Measurements from ENCODE around the gene KPNB1. TPM values are rescaled to one million over a fixed set of nuclear protein-coding genes. Genes with fewer than 3 reads are reported as not detected.

KPNB1 gene
- total and polyA plus RNA-seq, 2 experiments from 2014 or later, result 59.5 to 423 TPM

- 92 to 96% methylated on average over 13 of the region's 13 CpGs for WGBS, 2 experiments (ENCODE audit: low coverage in 1 of 2, low lambda C conversion rate in 2 of 2, missing lambda C conversion rate in 2 of 2)
- no peak for DNase-seq
These were observed 51.0 kb downstream of the KPNB1 start for GRCh38 chr17:47700471-47701449.

GRCh38 chr17:47701608-47702007 is 51.9 kb downstream of the KPNB1 start:
- TF ChIP-seq EZH2 (IDR thresholded peaks at IDR 0.05; ENCODE audit: insufficient read depth, poor library complexity, severe bottlenecking) (no peak), EZH2phosphoT487 (IDR thresholded peaks at IDR 0.05; ENCODE audit: insufficient read depth, low read depth) (no peak)

More at GRCh38 chr17:47700471-47701449, 51.0 kb downstream of the KPNB1 start:
- H3K9me3 ChIP-seq (ENCODE audit: low read depth), result no peaks in the 10 kb centered on the region
- H4K20me1 ChIP-seq (ENCODE audit: insufficient read depth), result no peaks in the 10 kb centered on the region
- no peaks in the 10 kb centered on the region for H3K9me2 ChIP-seq (ENCODE audit: insufficient read depth)
- in situ Hi-C loops (cut with MboI), result no loop called here
- no peak overlapping the region for H3K9ac ChIP-seq
- H2AFZ ChIP-seq, result no peak overlapping the region
- no peak overlapping the region for H3K4me2 ChIP-seq (ENCODE audit: unreplicated experiment)
- H3K36me3 ChIP-seq (ENCODE audit: low read depth), result peaks cover 6% of the 10 kb centered on the region; the same call in 1 of the 2 replicates
- H3F3A ChIP-seq (ENCODE audit: insufficient read depth), result no peaks in the 10 kb centered on the region; the same call in 1 of the 2 replicates
- no peaks in the 10 kb centered on the region for H3K4me1 ChIP-seq (ENCODE audit: insufficient read depth)
- no peak overlapping the region for H3K4me3 ChIP-seq
- TF ChIP-seq EZH2 (IDR thresholded peaks at IDR 0.05; ENCODE audit: insufficient read depth, poor library complexity, severe bottlenecking) (no peak), EZH2phosphoT487 (IDR thresholded peaks at IDR 0.05; ENCODE audit: insufficient read depth, low read depth) (no peak)
- no peaks in the 10 kb centered on the region for H3K27me3 ChIP-seq (replicated peaks; ENCODE audit: insufficient read depth)
- no peak overlapping the region for H3K27ac ChIP-seq
- H3K79me2 ChIP-seq (ENCODE audit: insufficient read depth), result no peaks in the 10 kb centered on the region

GRCh38 chr17:47702391-47702995 is 52.8 kb downstream of the KPNB1 start:
- in situ Hi-C loops (cut with MboI), result no loop called here
- Histone ChIP-seq H3K27ac (no peak overlapping the region), H3K4me1 (ENCODE audit: insufficient read depth) (no peaks in the 10 kb centered on the region), H4K20me1 (ENCODE audit: insufficient read depth) (no peaks in the 10 kb centered on the region), H3K4me3 (no peak overlapping the region), H3F3A (ENCODE audit: insufficient read depth) (no peaks in the 10 kb centered on the region), H3K4me2 (ENCODE audit: unreplicated experiment) (no peak overlapping the region), H3K9me2 (ENCODE audit: insufficient read depth) (no peaks in the 10 kb centered on the region), H3K9ac (no peak overlapping the region), H3K27me3 (replicated peaks; ENCODE audit: insufficient read depth) (no peaks in the 10 kb centered on the region), H3K79me2 (ENCODE audit: insufficient read depth) (no peaks in the 10 kb centered on the region), H3K36me3 (ENCODE audit: low read depth) (peaks cover 6% of the 10 kb centered on the region; the same call in 1 of the 2 replicates), H3K9me3 (ENCODE audit: low read depth) (no peaks in the 10 kb centered on the region), H2AFZ (no peak overlapping the region)
- WGBS, 2 experiments (ENCODE audit: low coverage in 1 of 2, low lambda C conversion rate in 2 of 2, missing lambda C conversion rate in 2 of 2), result 85 to 92% methylated on average over 9 to 12 of the region's 12 CpGs
- TF ChIP-seq EZH2phosphoT487 (IDR thresholded peaks at IDR 0.05; ENCODE audit: insufficient read depth, low read depth) (no peak), EZH2 (IDR thresholded peaks at IDR 0.05; ENCODE audit: insufficient read depth, poor library complexity, severe bottlenecking) (no peak)
- no peak for DNase-seq

More at GRCh38 chr17:47701608-47702007, 51.9 kb downstream of the KPNB1 start:
- Histone ChIP-seq H3K9me3 (ENCODE audit: low read depth) (no peaks in the 10 kb centered on the region), H4K20me1 (ENCODE audit: insufficient read depth) (no peaks in the 10 kb centered on the region), H2AFZ (no peak overlapping the region), H3K27me3 (replicated peaks; ENCODE audit: insufficient read depth) (no peaks in the 10 kb centered on the region), H3K9me2 (ENCODE audit: insufficient read depth) (no peaks in the 10 kb centered on the region), H3K79me2 (ENCODE audit: insufficient read depth) (no peaks in the 10 kb centered on the region), H3K4me2 (ENCODE audit: unreplicated experiment) (no peak overlapping the region), H3F3A (ENCODE audit: insufficient read depth) (no peaks in the 10 kb centered on the region; the same call in 1 of the 2 replicates), H3K27ac (no peak overlapping the region), H3K4me1 (ENCODE audit: insufficient read depth) (no peaks in the 10 kb centered on the region), H3K4me3 (no peak overlapping the region), H3K36me3 (ENCODE audit: low read depth) (peaks cover 6% of the 10 kb centered on the region; the same call in 1 of the 2 replicates), H3K9ac (no peak overlapping the region)
- in situ Hi-C loops (cut with MboI), result no loop called here
- DNase-seq, result no peak
- 92 to 100% methylated on average over 2 to 4 of the region's 4 CpGs for WGBS, 2 experiments (ENCODE audit: low coverage in 1 of 2, low lambda C conversion rate in 2 of 2, missing lambda C conversion rate in 2 of 2)

- Histone ChIP-seq H4K20me1 (ENCODE audit: insufficient read depth) (no peaks in the 10 kb centered on the region), H3K9me3 (ENCODE audit: low read depth) (no peaks in the 10 kb centered on the region), H3F3A (ENCODE audit: insufficient read depth) (no peaks in the 10 kb centered on the region), H3K27ac (no peak overlapping the region), H2AFZ (no peak overlapping the region), H3K4me1 (ENCODE audit: insufficient read depth) (no peaks in the 10 kb centered on the region), H3K79me2 (ENCODE audit: insufficient read depth) (no peaks in the 10 kb centered on the region), H3K27me3 (replicated peaks; ENCODE audit: insufficient read depth) (no peaks in the 10 kb centered on the region), H3K4me2 (ENCODE audit: unreplicated experiment) (no peak overlapping the region), H3K36me3 (ENCODE audit: low read depth) (peaks cover 6% of the 10 kb centered on the region; the same call in 1 of the 2 replicates), H3K9me2 (ENCODE audit: insufficient read depth) (no peaks in the 10 kb centered on the region), H3K9ac (no peak overlapping the region), H3K4me3 (no peak overlapping the region)
- TF ChIP-seq EZH2phosphoT487 (IDR thresholded peaks at IDR 0.05; ENCODE audit: insufficient read depth, low read depth) (no peak), EZH2 (IDR thresholded peaks at IDR 0.05; ENCODE audit: insufficient read depth, poor library complexity, severe bottlenecking) (no peak)
- WGBS, 2 experiments (ENCODE audit: low coverage in 1 of 2, low lambda C conversion rate in 2 of 2, missing lambda C conversion rate in 2 of 2), result 86 to 87% methylated on average over 14 to 15 of the region's 15 CpGs
- DNase-seq, result no peak
- in situ Hi-C loops (cut with MboI), result no loop called here
These were observed 53.5 kb downstream of the KPNB1 start for GRCh38 chr17:47703191-47703591.
